ENCODE measurements around the gene NAALADL2. TPM values are rescaled to one million over a fixed set of nuclear protein-coding genes. Genes with fewer than 3 reads are reported as not detected.

NAALADL2 gene
- total RNA-seq, 1 experiment from 2014 or later: 1.6 TPM

- Histone ChIP-seq H4K91ac (ENCODE audit: insufficient read length, low read depth, low read length) (no peak overlapping the region), H3K18ac (ENCODE audit: insufficient read length, low read depth, low read length) (no peak overlapping the region), H3T11ph (ENCODE audit: low read length) (no peak overlapping the region), H2BK120ac (ENCODE audit: low read depth, low read length, poor library complexity, severe bottlenecking) (no peak overlapping the region), H3K14ac (ENCODE audit: insufficient read depth, low read length) (no peak overlapping the region), H3K79me2 (ENCODE audit: insufficient read depth, low read length) (no peaks in the 10 kb centered on the region), H3K4me1 (ENCODE audit: insufficient read depth, low read length) (no peaks in the 10 kb centered on the region), H4K5ac (ENCODE audit: insufficient read length, low read depth, low read length) (no peak overlapping the region), H2AK5ac (ENCODE audit: insufficient read length, low read length) (no peak overlapping the region), H3K79me1 (ENCODE audit: insufficient read depth, low read depth, low read length, poor library complexity, severe bottlenecking) (no peaks in the 10 kb centered on the region), H4K8ac (replicated peaks; ENCODE audit: insufficient read length, low read depth, low read length) (no peak overlapping the region), H4K20me1 (ENCODE audit: control insufficient read depth, insufficient read depth, insufficient read length) (no peaks in the 10 kb centered on the region), H2BK15ac (ENCODE audit: low read depth, low read length) (no peak overlapping the region), H3K23me2 (ENCODE audit: insufficient read length, low read depth, low read length, poor library complexity, severe bottlenecking) (no peaks in the 10 kb centered on the region), H3K9me3 (ENCODE audit: control insufficient read depth, low read depth, low read length) (no peaks in the 10 kb centered on the region), H3K27me3 (ENCODE audit: insufficient read depth, low read length) (no peaks in the 10 kb centered on the region), H3K27ac (ENCODE audit: insufficient read length, low read depth, low read length) (no peak overlapping the region), H2BK12ac (ENCODE audit: insufficient read length, low read depth, low read length) (no peak overlapping the region), H3K56ac (ENCODE audit: insufficient read length, low read depth, low read length) (no peak overlapping the region), H2BK5ac (ENCODE audit: insufficient read length, low read length) (no peak overlapping the region), H3K9ac (ENCODE audit: extremely low read depth, insufficient read length, low read length) (no peak overlapping the region), H3K4ac (ENCODE audit: low read depth, low read length) (no peak overlapping the region), H2BK20ac (ENCODE audit: low read depth, low read length, poor library complexity, severe bottlenecking) (no peak overlapping the region), H2AFZ (ENCODE audit: low read length) (no peak overlapping the region), H3K4me2 (ENCODE audit: insufficient read depth, insufficient read length, low read length) (no peak overlapping the region), H3K23ac (ENCODE audit: insufficient read length, low read depth, low read length) (no peak overlapping the region)
- Mint-ChIP-seq H3K4me3 (no peak overlapping the region), H3K9me3 (peaks cover 5 to 11% of the 10 kb centered on the region in 2 experiments; a peak in 4 of 5 replicates), H3K27me3 (ENCODE audit: low read depth) (no peaks in the 10 kb centered on the region), H3K36me3 (ENCODE audit: insufficient read depth in 1 of 3, low read depth in 3 of 3) (peaks cover 0 to 2% (median 0%) of the 10 kb centered on the region in 3 experiments; a peak in 4 of 7 replicates), H3K27ac (no peak overlapping the region), H3K4me1 (no peaks in the 10 kb centered on the region)
- no peak for DNase-seq
- no peak for TF ChIP-seq CTCF (conservative IDR thresholded peaks at IDR 0.05)
- no CpG with 5 or more reads among the region's 6 CpGs for WGBS (ENCODE audit: extremely low coverage, insufficient read length, low lambda C conversion rate)
These were observed 23.7 kb downstream of the NAALADL2 start for GRCh38 chr3:174882789-174883188.

Measured in H9 (cell line).